ENCODE measurements around the gene VCX3B.
"Not testable (repeated sequence)": the region's sequence is repeated elsewhere in the genome, so short reads cannot be mapped to it uniquely, and the experiment has no call there.

VCX3B gene

GRCh38 chrX:8447368-8447767 is 17.3 kb upstream of the VCX3B start:
- DNase-seq (ENCODE audit: low read depth, low spot score), result no peak
- no peak for TF ChIP-seq CTCF (IDR thresholded peaks at IDR 0.05; ENCODE audit: low read depth, low read length)
- no peak overlapping the region for H3K4me3 ChIP-seq (ENCODE audit: low read depth, low read length)
- in situ Hi-C loops (cut with HindIII; ENCODE audit: low sequenced_read_pairs), result no loop called here

- H3K4me3 ChIP-seq (ENCODE audit: low read depth, low read length); DNase-seq (ENCODE audit: low read depth, low spot score); in situ Hi-C loops (cut with HindIII; ENCODE audit: low sequenced_read_pairs): not testable (repeated sequence)
Observed at GRCh38 chrX:8452343-8452742, 12.3 kb upstream of the VCX3B start.

- H3K4me3 ChIP-seq (ENCODE audit: low read depth, low read length), result no peak overlapping the region
- in situ Hi-C loops (cut with HindIII; ENCODE audit: low sequenced_read_pairs), result no loop called here
- DNase-seq (ENCODE audit: low read depth, low spot score), result no peak
- no peak for TF ChIP-seq CTCF (IDR thresholded peaks at IDR 0.05; ENCODE audit: low read depth, low read length)
Observed at GRCh38 chrX:8453611-8454010, 11.0 kb upstream of the VCX3B start.

- DNase-seq (ENCODE audit: low read depth, low spot score), result no peak
- in situ Hi-C loops (cut with HindIII; ENCODE audit: low sequenced_read_pairs), result no loop called here
- TF ChIP-seq CTCF (IDR thresholded peaks at IDR 0.05; ENCODE audit: low read depth, low read length), result peak; percentile 3
- H3K4me3 ChIP-seq (ENCODE audit: low read depth, low read length), result no peak overlapping the region
Observed at GRCh38 chrX:8455557-8455956, 9.1 kb upstream of the VCX3B start.

- TF ChIP-seq CTCF (IDR thresholded peaks at IDR 0.05; ENCODE audit: low read depth, low read length), result no peak
Observed at GRCh38 chrX:8462488-8462887, 2.1 kb upstream of the VCX3B start.

GRCh38 chrX:8484360-8484949 is 19.8 kb downstream of the VCX3B start:
- no peak overlapping the region for H3K4me3 ChIP-seq (ENCODE audit: low read depth, low read length)
- no peak for TF ChIP-seq CTCF (IDR thresholded peaks at IDR 0.05; ENCODE audit: low read depth, low read length)
- DNase-seq (ENCODE audit: low read depth, low spot score), result no peak
- in situ Hi-C loops (cut with HindIII; ENCODE audit: low sequenced_read_pairs), result no loop called here

More at GRCh38 chrX:8462488-8462887, 2.1 kb upstream of the VCX3B start:
- in situ Hi-C loops (cut with HindIII; ENCODE audit: low sequenced_read_pairs), result no loop called here
- DNase-seq (ENCODE audit: low read depth, low spot score), result no peak
- no peak overlapping the region for H3K4me3 ChIP-seq (ENCODE audit: low read depth, low read length)

DNA sequence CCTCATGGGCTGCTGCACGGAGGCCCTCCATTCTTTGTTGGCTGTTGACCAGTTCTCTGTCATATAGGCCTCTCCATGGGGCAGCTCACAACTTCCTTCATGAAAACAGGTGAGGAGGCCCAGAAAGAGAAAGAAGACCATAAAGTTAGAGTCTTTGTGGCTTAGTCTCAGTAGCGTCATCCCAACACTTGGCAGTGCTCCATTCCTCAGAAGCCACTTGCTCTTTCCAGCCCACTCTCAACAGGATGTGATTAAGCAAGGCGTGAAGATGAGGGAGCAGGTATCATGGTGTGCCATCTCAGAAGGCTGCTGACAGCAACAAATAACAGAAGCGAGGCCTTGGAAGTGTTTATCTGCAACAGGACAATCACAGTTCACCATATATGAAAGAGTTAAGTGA is 30.4 kb downstream of the VCX3B start:
- in situ Hi-C loops (cut with HindIII; ENCODE audit: low sequenced_read_pairs); DNase-seq (ENCODE audit: low read depth, low spot score); H3K4me3 ChIP-seq (ENCODE audit: low read depth, low read length): not testable (repeated sequence)

- no peak for TF ChIP-seq CTCF (IDR thresholded peaks at IDR 0.05; ENCODE audit: low read depth, low read length)
- DNase-seq (ENCODE audit: low read depth, low spot score), result no peak
- H3K4me3 ChIP-seq (ENCODE audit: low read depth, low read length), result no peak overlapping the region
- in situ Hi-C loops (cut with HindIII; ENCODE audit: low sequenced_read_pairs), result no loop called here
Observed at GRCh38 chrX:8500203-8500602, 35.6 kb downstream of the VCX3B start.

GRCh38 chrX:8502101-8502500 is 37.5 kb downstream of the VCX3B start:
- H3K4me3 ChIP-seq (ENCODE audit: low read depth, low read length); in situ Hi-C loops (cut with HindIII; ENCODE audit: low sequenced_read_pairs); DNase-seq (ENCODE audit: low read depth, low spot score): not testable (repeated sequence)
